ENCODE results near the gene C1orf94.
"Not testable (repeated sequence)": the region's sequence is repeated elsewhere in the genome, so short reads cannot be mapped to it uniquely, and the experiment has no call there.

C1orf94 gene

GRCh38 chr1:34164771-34165391, 11.8 kb upstream of the C1orf94 start, which contains the start of gene CSMD2:
CSMD2 (minus strand) TSS chr1:34165230; CDS start chr1:34165097, 133 bp downstream.
- DNase-seq (ENCODE audit: low read depth), result no peak

- DNase-seq (ENCODE audit: low read depth), result no peak
These were observed 11.2 kb upstream of the C1orf94 start for GRCh38 chr1:34165422-34165921.

GRCh38 chr1:34166191-34166624, 10.5 kb upstream of the C1orf94 start:
- no peak for DNase-seq (ENCODE audit: low read depth)

- no peak for DNase-seq (ENCODE audit: low read depth)
These were observed 9.9 kb upstream of the C1orf94 start for GRCh38 chr1:34166625-34167361.

GRCh38 chr1:34167389-34167788, 9.3 kb upstream of the C1orf94 start:
- DNase-seq (ENCODE audit: low read depth), result no peak

GRCh38 chr1:34175744-34176143, 963 bp upstream of the C1orf94 start:
- DNase-seq (ENCODE audit: low read depth), result no peak

- DNase-seq (ENCODE audit: low read depth), result no peak
These were observed 1.4 kb downstream of the C1orf94 start for GRCh38 chr1:34178072-34178471.

- not testable (repeated sequence) for DNase-seq (ENCODE audit: low read depth)
These were observed 6.7 kb downstream of the C1orf94 start for GRCh38 chr1:34183381-34183780.

GRCh38 chr1:34186741-34187494, 10.2 kb downstream of the C1orf94 start:
- no peak for DNase-seq (ENCODE audit: low read depth)

GRCh38 chr1:34188418-34188817, 11.7 kb downstream of the C1orf94 start:
- DNase-seq (ENCODE audit: low read depth), result no peak

GRCh38 chr1:34188985-34189384, 12.3 kb downstream of the C1orf94 start:
- DNase-seq (ENCODE audit: low read depth), result no peak

GRCh38 chr1:34190692-34191091, 14.0 kb downstream of the C1orf94 start:
- no peak for DNase-seq (ENCODE audit: low read depth)

GRCh38 chr1:34192621-34193020, 15.9 kb downstream of the C1orf94 start:
- no peak for DNase-seq (ENCODE audit: low read depth)

- peak; percentile 11 for DNase-seq (ENCODE audit: low read depth)
These were observed 23.2 kb downstream of the C1orf94 start for GRCh38 chr1:34199927-34200326.

GRCh38 chr1:34212673-34213072, 36.0 kb downstream of the C1orf94 start:
- DNase-seq (ENCODE audit: low read depth), result no peak

- no peak for DNase-seq (ENCODE audit: low read depth)
These were observed 37.2 kb downstream of the C1orf94 start for GRCh38 chr1:34213956-34214355.

- no peak for DNase-seq (ENCODE audit: low read depth)
These were observed 54.7 kb downstream of the C1orf94 start for GRCh38 chr1:34231441-34231840.

GRCh38 chr1:34235594-34235993, 58.9 kb downstream of the C1orf94 start:
- DNase-seq (ENCODE audit: low read depth), result no peak

GRCh38 chr1:34236089-34236488, 59.4 kb downstream of the C1orf94 start:
- DNase-seq (ENCODE audit: low read depth), result no peak

- DNase-seq (ENCODE audit: low read depth), result no peak
These were observed 60.6 kb downstream of the C1orf94 start for GRCh38 chr1:34237151-34237815.

GRCh38 chr1:34245967-34246366, 69.3 kb downstream of the C1orf94 start:
- DNase-seq (ENCODE audit: low read depth), result no peak

- DNase-seq (ENCODE audit: low read depth), result no peak
These were observed 73.6 kb downstream of the C1orf94 start for GRCh38 chr1:34250342-34250741.
